NOMO-1 (cell line): ENCODE data around the gene OPN1SW.

Source experiments
- DNase-seq, 2 experiments: peaks; one replicate each; lab custom pipeline; 2025; ENCODE audit not compliant: unreplicated experiment in 2 of 2; lab: John Stamatoyannopoulos, UW

OPN1SW gene

GRCh38 chr7:128793181-128793547, 17.6 kb upstream of the OPN1SW start:
- no peak for DNase-seq

- DNase-seq: no peak
Measured at GRCh38 chr7:128792471-128793180, 17.0 kb upstream of the OPN1SW start.

- no peak for DNase-seq
Measured at GRCh38 chr7:128791972-128792327, 16.4 kb upstream of the OPN1SW start.

GRCh38 chr7:128791121-128791971, 15.8 kb upstream of the OPN1SW start, which contains the start of gene CCDC136:
Gene CCDC136 (plus strand): TSS chr7:128791968. CDS start chr7:128792412, 444 bp downstream.
- DNase-seq: peak; percentile 12 to 18

- no peak for DNase-seq
Measured at GRCh38 chr7:128790315-128791041, 14.9 kb upstream of the OPN1SW start.

- no peak for DNase-seq
Measured at GRCh38 chr7:128788446-128789412, 13.1 kb upstream of the OPN1SW start.

GRCh38 chr7:128785738-128786137, 10.1 kb upstream of the OPN1SW start:
- no peak for DNase-seq

- DNase-seq: no peak
Measured at GRCh38 chr7:128783143-128783861, 7.7 kb upstream of the OPN1SW start.

GRCh38 chr7:128781851-128782250, 6.3 kb upstream of the OPN1SW start:
- DNase-seq: no peak

GRCh38 chr7:128781126-128781525, 5.5 kb upstream of the OPN1SW start:
- no peak for DNase-seq

- DNase-seq: no peak
Measured at GRCh38 chr7:128778946-128779345, 3.4 kb upstream of the OPN1SW start.

- no peak for DNase-seq
Measured at GRCh38 chr7:128777156-128778123, 1.8 kb upstream of the OPN1SW start.

GRCh38 chr7:128774921-128775320, 673 bp downstream of the OPN1SW start:
- DNase-seq: no peak

- no peak for DNase-seq
Measured at GRCh38 chr7:128774029-128774689, 1.4 kb downstream of the OPN1SW start.

GRCh38 chr7:128773604-128774003, 2.0 kb downstream of the OPN1SW start:
- no peak for DNase-seq

- no peak for DNase-seq
Measured at GRCh38 chr7:128770233-128770632, 5.4 kb downstream of the OPN1SW start.

GRCh38 chr7:128767475-128768110, 8.0 kb downstream of the OPN1SW start:
- no peak for DNase-seq
